Measurements from ENCODE around the gene CASQ2.
"Not testable (repeated sequence)": the region's sequence is repeated elsewhere in the genome, so short reads cannot be mapped to it uniquely, and the experiment has no call there.

Gene CASQ2

DNA sequence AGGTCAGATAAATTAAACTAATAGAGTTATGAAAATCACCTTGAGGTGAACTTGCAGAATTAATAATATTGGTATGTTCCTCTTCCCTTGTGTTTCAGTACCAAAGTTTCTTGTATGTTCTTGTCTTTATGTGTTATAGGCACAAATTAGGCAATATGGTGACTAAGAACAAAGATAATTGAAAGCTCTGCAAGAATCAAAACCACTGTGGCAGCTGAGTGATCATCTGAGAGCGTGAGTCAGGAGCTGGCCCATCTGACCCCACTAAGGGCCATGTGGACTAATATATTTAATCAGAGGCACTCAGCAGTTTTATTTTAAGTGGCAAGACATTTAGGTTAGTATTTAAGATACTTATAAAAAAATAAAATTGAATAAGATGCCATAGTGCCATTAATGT lies 12.8 kb upstream of the CASQ2 start:
- DNase-seq (ENCODE audit: low read depth in 2 of 2) = no peak

DNA sequence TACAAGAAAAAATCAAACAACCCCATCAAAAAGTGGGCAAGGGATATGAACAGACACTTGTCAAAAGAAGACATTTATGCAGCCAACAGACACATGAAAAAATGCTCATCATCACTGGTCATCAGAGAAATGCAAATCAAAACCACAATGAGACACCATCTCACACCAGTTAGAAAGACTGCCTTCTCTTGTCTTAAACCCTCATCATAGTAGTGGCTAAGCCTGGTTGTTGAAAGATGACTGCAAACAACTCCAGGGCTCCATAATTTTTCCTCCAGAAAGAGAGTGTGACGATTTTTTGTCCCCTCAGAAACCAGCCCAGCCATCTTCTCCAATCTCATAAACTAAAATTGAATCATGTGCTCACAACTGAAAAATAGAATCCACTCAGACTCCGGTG lies 12.1 kb upstream of the CASQ2 start:
- DNase-seq (ENCODE audit: low read depth in 2 of 2) = not testable (repeated sequence)

DNA sequence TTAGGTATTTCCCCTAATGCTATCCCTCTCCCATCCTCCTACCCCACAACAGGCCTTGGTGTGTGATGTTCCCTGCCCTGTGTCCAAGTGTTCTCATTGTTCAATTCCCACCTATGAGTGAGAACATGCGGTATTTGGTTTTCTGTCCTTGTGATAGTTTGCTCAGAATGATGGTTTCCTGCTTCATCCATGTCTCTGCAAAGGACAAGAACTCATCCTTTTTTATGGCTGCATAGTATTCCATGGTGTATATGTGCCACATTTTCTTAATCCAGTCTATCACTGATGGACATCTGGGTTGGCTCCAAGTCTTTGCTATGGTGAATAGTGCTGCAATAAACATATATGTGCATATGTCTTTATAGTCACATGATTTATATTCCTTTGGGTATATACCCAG lies 10.6 kb upstream of the CASQ2 start:
- DNase-seq (ENCODE audit: low read depth in 2 of 2) = not testable (repeated sequence)

DNA sequence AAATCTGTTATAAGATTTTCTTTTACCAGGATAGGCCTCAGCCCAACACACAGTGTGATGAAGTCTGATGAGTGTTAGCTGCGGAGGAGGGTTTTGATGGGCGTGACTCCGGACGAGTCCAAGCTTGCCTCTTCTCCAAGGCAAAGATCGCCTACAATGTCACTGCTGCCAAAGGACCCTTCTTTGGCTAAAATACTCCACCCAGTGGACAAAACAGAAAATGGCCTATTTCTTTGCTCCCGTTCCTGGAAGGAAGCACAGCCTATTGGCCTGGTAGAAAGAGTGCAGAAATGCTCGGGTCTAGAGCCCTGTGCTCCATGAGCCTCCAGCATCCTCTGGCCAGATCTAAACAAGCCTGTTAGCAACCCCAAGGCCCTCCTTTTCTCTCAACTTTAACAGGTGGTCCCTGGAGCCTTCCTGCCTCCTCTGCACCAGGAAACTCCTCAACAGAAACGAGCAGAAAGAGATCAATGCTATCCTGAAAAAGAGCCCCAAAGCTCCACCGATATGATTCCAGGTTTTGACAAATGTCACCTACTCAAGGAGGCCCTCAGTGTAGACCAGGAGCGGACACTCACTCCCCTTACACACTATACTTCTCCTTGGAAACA lies 3.4 kb upstream of the CASQ2 start:
- no peak for DNase-seq (ENCODE audit: low read depth in 2 of 2)

DNA sequence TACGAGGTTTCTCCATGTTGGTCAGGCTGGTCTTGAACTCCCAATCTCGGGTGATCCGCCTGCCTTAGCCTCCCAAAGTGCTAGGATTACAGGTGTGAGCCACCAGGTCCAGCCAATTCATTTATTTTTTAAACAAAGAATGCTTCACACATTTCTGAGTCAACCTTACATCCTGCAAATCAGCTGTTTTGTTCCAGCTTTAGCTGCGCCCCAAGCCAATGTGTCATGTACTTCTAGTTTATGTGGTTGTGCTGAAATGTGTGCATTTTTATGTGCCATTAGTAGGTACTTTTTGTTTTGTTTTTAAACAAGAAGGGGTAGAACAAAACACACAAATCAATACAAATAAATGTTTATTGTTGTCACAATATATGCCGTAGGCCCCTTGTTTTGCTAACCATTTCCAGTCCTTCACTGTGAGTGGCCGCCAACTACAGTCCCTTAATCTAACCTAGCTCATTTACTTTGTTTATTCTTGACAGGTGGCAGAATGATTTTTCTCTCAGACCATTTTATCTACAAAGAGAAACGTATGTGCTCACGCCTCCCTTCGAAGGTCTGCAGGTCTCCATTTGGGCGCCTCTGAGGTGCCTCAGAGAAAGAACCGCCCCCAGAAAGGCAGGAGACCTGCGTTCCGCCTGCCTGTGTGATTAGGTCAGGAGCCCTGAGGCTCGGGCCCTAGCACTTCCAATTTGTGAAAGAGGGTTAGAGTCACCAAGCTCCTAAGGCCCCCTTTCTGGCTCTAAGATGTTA lies 2.8 kb upstream of the CASQ2 start:
- no peak for DNase-seq (ENCODE audit: low read depth in 2 of 2)

DNA sequence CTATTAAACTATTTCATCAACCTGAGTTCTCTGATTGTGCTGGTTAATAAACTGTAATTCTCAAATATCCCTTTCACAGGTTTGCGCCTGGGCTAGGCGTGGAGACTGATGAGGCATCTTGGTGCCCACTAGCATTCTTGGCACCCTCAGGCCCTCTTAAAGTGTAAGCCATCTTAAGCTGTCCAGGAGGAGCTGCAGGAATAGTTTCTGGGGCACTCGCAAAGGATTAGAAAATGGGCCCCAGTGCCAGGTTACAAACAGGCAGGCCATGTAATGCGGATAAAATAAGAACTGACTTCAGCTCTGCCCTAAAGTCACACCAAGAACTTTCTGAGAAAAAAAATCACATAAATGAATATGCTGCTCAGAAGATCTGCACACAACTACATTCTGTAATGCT lies 1.1 kb downstream of the CASQ2 start:
- no peak for DNase-seq (ENCODE audit: low read depth in 2 of 2)

DNA sequence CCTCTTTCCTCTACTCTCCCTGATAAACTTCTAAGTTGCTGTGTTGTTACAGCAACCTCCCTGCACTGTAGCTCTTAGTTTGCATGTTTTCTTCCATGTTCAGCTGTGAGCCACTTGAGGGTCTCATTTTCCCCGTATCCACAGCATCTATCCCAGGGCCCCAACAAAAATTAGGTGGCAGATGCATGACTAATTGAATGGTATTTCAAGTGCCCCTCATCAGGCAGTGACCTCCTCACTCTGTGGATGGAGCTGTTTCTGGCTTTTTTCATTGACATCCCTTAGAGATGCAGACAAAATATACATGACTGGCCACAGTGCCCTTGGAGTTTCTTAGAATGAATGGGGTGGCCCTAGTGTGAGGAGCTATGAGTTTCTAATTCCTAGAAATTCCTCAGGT lies 3.4 kb downstream of the CASQ2 start:
- no peak for DNase-seq (ENCODE audit: low read depth in 2 of 2)

DNA sequence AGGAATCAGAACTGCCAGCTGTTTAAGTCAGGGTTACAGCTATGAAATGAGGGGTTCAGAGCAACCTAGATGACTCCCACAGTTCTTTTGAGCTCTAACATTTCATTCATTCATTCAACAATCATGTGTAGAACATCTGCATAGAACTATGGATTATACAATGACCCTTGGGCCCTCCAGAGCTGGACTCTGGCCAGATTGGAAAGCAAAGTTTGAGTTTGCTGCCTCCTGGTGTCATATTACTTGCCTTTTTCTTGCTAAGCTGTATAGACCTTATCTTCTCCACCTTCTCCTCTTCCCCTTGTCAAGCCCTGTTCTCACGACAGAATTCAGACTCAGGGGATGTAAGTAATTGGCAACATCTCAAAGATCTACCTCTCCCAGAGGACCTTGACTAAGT lies 4.0 kb downstream of the CASQ2 start:
- DNase-seq (ENCODE audit: low read depth in 2 of 2) = no peak

DNA sequence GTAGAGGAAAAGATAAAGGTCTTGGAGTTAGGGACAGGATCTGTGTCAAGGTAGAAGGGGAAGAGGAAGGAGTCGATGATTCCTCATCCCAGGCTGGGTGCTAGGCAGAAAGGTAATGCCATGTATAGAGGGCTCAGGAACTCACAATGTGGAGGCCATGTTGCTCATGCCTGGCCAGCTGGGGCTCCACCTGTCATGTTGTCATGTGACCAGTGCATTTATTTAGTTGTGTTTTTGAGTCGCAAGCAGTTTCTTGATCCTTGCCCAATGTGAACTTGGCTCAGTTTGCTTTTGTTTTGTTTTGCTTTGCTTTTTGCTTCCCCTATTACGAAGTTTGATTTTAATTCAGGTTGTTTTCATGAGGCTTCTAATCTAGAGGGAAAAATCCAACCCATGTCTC lies 5.7 kb downstream of the CASQ2 start:
- no peak for DNase-seq (ENCODE audit: low read depth in 2 of 2)

DNA sequence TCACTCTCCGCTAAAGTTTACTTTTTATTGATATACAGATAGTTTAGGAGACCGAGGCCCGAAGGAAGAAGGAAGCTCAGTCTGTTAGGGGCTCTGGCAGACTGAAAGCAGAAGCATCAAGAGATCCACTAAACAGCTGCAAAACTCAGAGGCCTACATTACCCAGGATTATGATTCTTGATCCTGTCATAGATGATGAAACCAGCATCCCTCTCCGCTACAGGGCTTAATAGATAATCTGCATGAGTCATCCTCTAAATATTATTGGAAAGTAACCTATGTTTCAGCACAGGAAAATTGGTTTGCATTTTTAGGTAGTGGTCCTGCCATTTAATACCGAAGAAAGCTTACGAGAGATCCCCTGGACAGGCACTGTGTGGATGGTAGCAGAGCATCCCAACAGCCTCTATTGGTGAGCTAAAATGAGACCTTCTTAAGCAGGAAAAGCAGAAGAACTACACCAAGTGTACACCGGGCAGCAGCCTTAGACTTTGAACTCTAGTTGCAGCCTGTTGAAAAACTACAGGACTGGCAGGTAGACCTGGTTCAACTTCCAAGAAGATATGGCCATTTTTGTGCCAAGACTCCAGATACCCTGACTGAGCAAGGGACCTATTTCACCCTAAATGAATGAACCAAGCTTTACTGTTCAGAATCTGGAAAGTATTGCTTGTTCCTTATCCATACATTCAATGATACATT lies 6.8 kb downstream of the CASQ2 start:
- no peak for DNase-seq (ENCODE audit: low read depth in 2 of 2)

DNA sequence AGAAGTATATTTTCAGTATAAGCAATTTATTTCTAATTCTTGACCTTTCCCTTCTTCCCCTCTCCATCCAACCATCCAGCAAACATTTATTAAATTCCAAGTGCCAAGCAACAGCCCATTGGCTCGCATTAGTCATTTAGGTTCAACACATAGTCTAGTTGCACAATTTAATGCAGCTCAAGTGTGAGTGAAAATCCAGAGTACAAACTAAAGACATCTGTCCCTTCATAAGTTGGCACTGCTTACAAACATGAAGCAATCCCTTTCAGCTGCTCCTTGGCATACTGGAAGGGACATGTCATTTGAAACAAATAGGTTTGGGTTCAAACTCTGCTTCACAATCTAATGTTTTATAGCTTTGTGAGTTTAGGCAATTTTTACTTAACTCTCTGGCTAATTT lies 10.7 kb downstream of the CASQ2 start:
- no peak for DNase-seq (ENCODE audit: low read depth in 2 of 2)

DNA sequence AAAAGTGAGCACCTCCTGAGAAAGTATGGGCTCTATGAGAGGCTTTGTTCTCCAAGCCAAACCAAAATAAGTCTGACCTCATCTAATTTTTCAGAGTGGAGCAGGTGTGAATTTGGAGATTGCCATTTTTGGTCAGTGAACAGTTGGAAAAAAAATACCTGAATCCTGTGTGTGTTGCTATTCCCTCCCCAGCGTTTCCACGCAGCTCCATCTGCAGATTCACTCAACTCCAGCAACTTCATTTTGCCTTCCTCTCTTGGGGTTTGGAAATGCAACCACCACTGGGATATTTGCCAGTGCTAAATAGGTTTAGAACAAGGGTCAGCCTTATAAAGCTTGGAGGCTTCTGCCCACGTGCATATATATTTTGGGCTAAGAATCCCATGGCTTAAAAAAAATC lies 11.2 kb downstream of the CASQ2 start:
- no peak for DNase-seq (ENCODE audit: low read depth in 2 of 2)

DNA sequence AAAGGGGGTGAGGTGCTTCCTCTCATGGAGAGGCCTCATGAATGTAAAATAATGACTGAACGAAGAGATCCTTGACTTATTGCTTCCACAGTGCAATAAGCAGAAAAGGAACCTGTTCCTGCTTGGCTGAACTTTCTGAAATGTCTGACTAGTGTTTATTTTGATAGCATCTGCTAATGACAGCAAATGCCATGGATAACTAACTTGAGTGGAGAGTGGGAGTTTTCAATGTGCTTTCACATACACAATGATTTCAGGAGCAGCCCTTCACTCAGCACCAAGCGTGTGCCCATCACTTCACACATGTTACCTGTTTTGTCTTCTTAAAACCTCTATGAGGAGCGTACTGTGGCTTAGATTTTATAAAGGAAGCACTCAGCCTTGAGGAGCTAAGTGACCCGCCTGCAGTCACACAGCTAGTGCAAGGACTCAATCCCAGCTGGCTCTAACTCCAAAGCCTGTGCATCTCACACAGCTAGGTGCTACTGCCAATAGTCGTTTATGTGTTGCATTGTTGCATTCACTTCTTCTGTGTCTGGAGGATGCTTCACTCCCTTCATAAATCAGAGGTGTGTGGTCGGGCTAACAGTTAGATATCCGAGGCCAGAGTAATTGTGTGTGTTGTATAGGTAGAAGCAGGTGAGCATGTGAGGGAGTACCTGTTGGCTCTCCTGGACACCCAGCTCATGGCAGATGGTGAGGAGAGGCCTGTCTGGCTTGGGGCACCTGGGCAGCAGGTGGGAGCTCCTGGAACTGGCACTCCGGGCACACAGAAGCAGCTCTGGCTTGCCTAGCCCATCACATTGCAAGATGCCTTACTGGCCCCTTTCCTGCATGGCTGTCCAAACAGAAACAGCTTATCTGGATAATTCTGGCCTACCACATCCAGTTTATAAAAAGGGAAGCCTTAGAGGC lies 12.8 kb downstream of the CASQ2 start:
- no peak for DNase-seq (ENCODE audit: low read depth in 2 of 2)

DNA sequence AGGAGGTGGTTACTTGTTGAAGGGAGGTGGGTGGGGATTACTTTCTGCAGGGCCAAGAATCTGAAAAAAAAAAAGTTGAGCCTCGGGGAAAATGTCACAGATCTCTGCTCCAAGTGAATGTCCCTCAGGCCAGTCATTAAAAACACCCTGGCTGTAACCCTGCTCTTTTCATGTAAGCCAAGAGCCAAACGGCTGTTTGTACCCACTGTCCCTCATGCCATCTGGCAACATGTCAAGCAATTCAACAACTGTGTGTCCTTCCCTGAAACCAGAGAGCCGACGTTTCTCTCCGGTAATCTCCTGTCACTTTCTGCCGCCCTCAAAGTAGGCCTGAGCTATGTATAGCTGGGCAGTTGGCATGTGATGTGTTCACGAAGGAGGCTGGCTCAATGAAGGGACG lies 14.7 kb downstream of the CASQ2 start:
- DNase-seq (ENCODE audit: low read depth in 2 of 2) = no peak

DNA sequence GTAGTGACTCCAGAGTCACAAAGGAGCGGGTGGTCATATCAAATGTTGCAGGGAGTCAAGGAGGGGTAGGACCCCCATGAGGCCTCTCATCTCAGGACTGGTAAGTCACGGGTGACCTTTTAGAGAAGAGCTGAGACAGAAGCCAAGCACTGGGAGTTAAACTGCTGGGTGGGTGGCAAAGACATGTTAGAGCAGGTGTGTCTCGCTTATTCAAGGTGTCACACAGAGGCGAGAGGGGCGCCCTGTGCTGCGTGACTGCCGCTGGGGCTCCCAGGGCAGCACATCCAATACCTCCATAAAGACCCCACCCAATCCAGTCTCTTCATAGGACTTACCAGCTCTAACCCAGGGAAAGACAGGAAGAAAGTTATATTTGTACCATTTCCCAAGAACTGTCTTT lies 15.2 kb downstream of the CASQ2 start:
- no peak for DNase-seq (ENCODE audit: low read depth in 2 of 2)

DNA sequence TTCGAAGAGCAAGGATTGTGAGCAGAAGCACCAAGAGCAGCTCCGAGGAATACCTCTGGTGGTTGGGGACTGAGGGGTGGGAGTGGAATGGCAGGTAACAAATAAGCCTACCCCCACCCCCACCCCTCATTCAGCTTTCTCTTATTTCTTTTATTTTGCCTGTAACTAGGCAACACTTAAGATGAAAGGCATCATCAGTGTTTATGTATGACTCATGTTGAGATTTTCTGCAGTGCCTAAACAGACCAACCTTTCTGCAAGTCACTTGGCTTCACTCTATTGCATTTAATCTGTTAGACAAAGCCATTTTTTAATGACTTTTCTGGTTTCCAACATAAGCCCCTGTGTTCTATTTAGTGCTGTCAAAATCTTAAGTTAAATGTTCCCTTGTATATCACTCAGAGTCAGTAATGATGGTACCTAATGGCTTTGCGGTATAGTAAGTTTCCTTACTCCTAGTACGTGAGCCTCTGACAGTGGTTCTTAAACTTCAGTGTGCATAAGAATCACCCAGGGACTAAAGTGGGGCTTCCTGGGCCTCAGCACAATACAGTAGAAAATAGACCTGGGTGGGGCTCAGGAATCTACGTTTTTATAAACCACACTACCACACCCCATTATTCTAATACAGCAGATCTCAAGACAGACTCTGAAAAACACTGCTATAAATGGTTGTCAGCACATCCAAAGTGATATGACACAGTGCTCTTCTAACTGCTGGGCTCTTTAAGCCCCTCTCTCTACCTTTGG lies 19.9 kb downstream of the CASQ2 start:
- DNase-seq (ENCODE audit: low read depth in 2 of 2) = no peak

DNA sequence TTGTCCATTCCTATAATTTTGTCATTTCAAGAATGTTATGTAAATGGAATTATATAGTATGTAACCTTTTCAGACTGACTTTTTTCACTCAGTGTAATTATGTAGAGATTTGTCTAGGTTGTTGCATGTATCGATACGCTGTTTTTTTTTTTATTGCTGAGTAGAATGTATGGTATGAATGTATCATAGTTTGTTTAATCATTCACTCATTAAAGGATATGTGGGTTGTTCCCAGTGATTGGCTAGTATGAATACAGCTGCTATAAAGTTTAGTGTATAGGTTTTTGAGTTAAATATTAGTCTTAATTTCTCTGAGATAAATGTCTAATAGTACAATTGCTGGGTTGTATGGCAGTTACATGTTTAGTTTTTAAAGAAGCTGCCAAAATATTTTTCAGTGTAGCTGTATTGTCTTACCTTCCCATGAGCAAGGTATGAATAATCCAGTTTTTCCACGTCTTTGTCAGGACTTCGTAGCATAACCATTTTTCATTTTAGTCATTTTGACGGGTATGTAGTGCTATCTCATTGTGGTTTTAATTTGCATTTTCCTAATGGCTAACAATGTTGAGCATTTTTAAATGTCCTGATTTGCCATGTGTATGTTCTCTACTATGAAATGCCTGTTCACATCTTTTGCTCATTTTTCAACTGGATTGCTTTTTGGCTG lies 22.4 kb downstream of the CASQ2 start:
- no peak for DNase-seq (ENCODE audit: low read depth in 2 of 2)

DNA sequence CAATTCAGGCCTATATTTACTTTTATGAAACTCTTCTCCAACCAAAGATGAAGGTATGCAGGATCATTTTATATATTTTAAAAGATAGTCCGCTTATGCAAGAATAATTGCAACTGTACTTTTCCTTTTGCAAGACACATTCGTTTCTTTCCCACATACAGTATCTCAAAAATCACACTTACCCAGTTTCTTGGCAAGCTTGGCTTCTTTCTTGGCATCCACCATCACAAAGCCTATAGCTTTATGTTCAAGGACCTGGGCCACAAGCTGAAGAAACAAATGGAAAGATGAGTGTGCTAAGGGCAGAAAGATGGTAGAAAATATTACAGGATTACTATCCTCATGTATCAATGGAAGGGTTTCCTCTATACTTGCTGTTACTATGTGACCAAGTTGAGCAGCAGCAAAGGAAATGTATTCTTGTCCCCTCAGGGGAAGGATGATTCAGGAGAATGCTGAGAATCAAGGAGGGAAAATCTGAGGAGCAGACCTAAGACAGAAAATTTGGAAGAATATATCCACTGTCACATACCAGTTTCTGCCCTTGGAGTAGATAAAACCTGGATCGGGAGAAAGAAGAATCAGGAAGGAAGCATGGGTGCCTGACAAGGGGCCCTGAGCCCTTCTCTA lies 23.8 kb downstream of the CASQ2 start:
- DNase-seq (ENCODE audit: low read depth in 2 of 2) = no peak

DNA sequence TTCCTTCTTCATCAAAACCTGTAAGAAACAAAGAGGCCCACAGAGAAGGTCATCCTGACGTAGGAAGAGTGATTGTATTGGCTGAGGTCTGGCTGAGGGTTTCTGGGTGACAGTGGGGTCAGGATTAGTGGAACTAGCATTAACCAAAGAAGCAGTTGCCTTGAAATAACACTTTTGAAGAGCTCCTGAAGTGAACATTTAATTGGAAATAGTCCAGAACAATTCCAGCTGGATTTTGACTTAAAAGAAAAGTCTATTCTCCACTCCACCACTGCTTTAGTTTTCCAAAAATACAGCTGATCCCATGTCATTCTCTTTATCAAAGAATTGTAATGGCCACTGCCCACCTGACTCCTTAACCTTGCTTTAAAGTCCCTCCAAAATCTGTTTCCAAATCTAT lies 27.7 kb downstream of the CASQ2 start:
- no peak for DNase-seq (ENCODE audit: low read depth in 2 of 2)

DNA sequence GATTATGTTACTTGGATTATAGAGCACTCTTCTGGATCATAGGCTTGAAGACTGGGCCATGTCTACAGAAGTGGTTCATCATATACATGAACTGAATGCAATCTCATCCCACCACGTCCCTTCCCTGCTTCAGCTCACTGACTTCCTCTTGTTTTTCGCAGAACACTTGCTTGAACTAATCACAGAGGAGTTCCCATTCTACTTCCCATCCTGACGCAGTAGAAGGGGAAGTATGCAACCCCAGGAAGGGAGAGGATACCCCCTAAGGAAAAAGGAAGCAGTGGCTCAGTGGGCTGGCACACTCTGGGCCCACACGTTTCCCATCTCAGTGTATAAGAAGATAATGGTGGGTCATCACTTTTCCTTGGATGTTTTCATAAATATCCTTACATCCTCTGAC lies 36.2 kb downstream of the CASQ2 start:
- DNase-seq (ENCODE audit: low read depth in 2 of 2) = no peak

All from stimulated activated CD8-positive, alpha-beta memory T cell treated with anti-CD3 and anti-CD28 coated beads, Interleukin-15, amount 100 ng/mL, for 4 hours (primary cell).